Measurements from ENCODE around the gene KLHDC3.
A peak's percentile ranks its signal among the peaks of the same experiment; 100 is the strongest.

- no peak for TF ChIP-seq TGIF2 (CRISPR knock-in tag; IDR thresholded peaks at IDR 0.05)
- TF ChIP-seq LARP7 (IDR thresholded peaks at IDR 0.05): no peak
- no peak for TF ChIP-seq SIN3A (IDR thresholded peaks at IDR 0.05; ENCODE audit: borderline replicate concordance in 2 of 2, control insufficient read depth in 1 of 2, low read depth in 2 of 2, low read length in 2 of 2)
- TF ChIP-seq RFX5 (IDR thresholded peaks at IDR 0.05; ENCODE audit: low read depth, low read length): no peak
- no peak for TF ChIP-seq CBX5 (IDR thresholded peaks at IDR 0.05; ENCODE audit: borderline replicate concordance, low read depth)
- TF ChIP-seq, protein P1, sequence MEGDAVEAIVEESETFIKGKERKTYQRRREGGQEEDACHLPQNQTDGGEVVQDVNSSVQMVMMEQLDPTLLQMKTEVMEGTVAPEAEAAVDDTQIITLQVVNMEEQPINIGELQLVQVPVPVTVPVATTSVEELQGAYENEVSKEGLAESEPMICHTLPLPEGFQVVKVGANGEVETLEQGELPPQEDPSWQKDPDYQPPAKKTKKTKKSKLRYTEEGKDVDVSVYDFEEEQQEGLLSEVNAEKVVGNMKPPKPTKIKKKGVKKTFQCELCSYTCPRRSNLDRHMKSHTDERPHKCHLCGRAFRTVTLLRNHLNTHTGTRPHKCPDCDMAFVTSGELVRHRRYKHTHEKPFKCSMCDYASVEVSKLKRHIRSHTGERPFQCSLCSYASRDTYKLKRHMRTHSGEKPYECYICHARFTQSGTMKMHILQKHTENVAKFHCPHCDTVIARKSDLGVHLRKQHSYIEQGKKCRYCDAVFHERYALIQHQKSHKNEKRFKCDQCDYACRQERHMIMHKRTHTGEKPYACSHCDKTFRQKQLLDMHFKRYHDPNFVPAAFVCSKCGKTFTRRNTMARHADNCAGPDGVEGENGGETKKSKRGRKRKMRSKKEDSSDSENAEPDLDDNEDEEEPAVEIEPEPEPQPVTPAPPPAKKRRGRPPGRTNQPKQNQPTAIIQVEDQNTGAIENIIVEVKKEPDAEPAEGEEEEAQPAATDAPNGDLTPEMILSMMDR (IDR thresholded peaks at IDR 0.05 in 2 of 3, conservative IDR thresholded peaks at IDR 0.05 in 1 of 3; ENCODE audit: insufficient read depth in 2 of 3, low read depth in 1 of 3, low read length in 3 of 3): peak; percentile 69 to 94 (median 82)
- no peak for TF ChIP-seq CUX1 (CRISPR knock-in tag; IDR thresholded peaks at IDR 0.05)
- TF ChIP-seq TAL1 (IDR thresholded peaks at IDR 0.05): no peak
- TF ChIP-seq MAZ (CRISPR knock-in tag; conservative IDR thresholded peaks at IDR 0.05 in 1 of 2, IDR thresholded peaks at IDR 0.05 in 1 of 2): no peak
Observed at GRCh38 chr6:43070028-43070632, 56.1 kb downstream of the KLHDC3 start.
